ENCODE measurements around the gene PSORS1C2. TPM values are rescaled to one million over a fixed set of nuclear protein-coding genes. Genes with fewer than 3 reads are reported as not detected.

Gene PSORS1C2
- total RNA-seq, 2 experiments from 2014 or later: not detected

- CTCF ChIA-PET (ENCODE audit: unreplicated experiment): no interaction called here
- H2AFZ ChIP-seq (ENCODE audit: low read length): no peak overlapping the region
- H3K4me3 ChIP-seq (ENCODE audit: low read depth, low read length, poor library complexity, severe bottlenecking): no peak overlapping the region
- BruUV-seq (replicated peaks): no TSS peak
- intact Hi-C loops (cut with micrococcal nuclease; ENCODE audit: unreplicated experiment): no loop called here
- no peak overlapping the region for H3K4me2 ChIP-seq (ENCODE audit: low read length)
- H4K20me1 ChIP-seq (ENCODE audit: insufficient read depth, low read length): no peaks in the 10 kb centered on the region; the same call in 1 of the 2 replicates
- POLR2A ChIA-PET: no interaction called here
- no peaks in the 10 kb centered on the region for H3K9me2 ChIP-seq (ENCODE audit: insufficient read depth, low read length)
- DNase-seq (ENCODE audit: low spot score): no peak
- peaks cover 17% of the 10 kb centered on the region; the same call in 1 of the 2 replicates for H3K79me2 ChIP-seq (ENCODE audit: insufficient read depth, low read depth, low read length)
- no peak for TF ChIP-seq EZH2phosphoT487 (IDR thresholded peaks at IDR 0.05; ENCODE audit: borderline replicate concordance, low read depth, low read length)
- no peak for TF ChIP-seq CTCF (conservative IDR thresholded peaks at IDR 0.05; ENCODE audit: low read length)
- H3K36me3 ChIP-seq (ENCODE audit: insufficient read depth, low read length): peaks cover 47% of the 10 kb centered on the region
- H3K9me3 ChIP-seq (ENCODE audit: low read length): no peaks in the 10 kb centered on the region
- H3K4me1 ChIP-seq (ENCODE audit: insufficient read depth, low read length, poor library complexity, severe bottlenecking): peaks cover 47% of the 10 kb centered on the region
- H3K27ac ChIP-seq (ENCODE audit: low read depth, low read length, poor library complexity, severe bottlenecking): no peak overlapping the region
Measured at GRCh38 chr6:31161216-31162126, 22.6 kb upstream of the PSORS1C2 start.

GRCh38 chr6:31158863-31159855 is 20.3 kb upstream of the PSORS1C2 start:
- peak; percentile 53; the same call in 1 of the 2 replicates for TF ChIP-seq CTCF (conservative IDR thresholded peaks at IDR 0.05; ENCODE audit: low read length)
- no peak for TF ChIP-seq EZH2phosphoT487 (IDR thresholded peaks at IDR 0.05; ENCODE audit: borderline replicate concordance, low read depth, low read length)
- peak overlapping the region; percentile 60 for H3K27ac ChIP-seq (ENCODE audit: low read depth, low read length, poor library complexity, severe bottlenecking)
- H3K79me2 ChIP-seq (ENCODE audit: insufficient read depth, low read depth, low read length): peaks cover 17% of the 10 kb centered on the region; the same call in 1 of the 2 replicates
- peak overlapping the region; percentile 70; the same call in 1 of the 2 replicates for H2AFZ ChIP-seq (ENCODE audit: low read length)
- DNase-seq (ENCODE audit: low spot score): peak; percentile 60
- peaks cover 48% of the 10 kb centered on the region for H3K36me3 ChIP-seq (ENCODE audit: insufficient read depth, low read length)
- no peaks in the 10 kb centered on the region; the same call in 1 of the 2 replicates for H4K20me1 ChIP-seq (ENCODE audit: insufficient read depth, low read length)
- CTCF ChIA-PET (ENCODE audit: unreplicated experiment): interaction anchor here (0.5 to 1.5 kb wide), 3 partner anchors 11 to 32 kb away, joined by 3 to 4 read pairs (median 3); no protein-coding TSS in a partner anchor
- peak overlapping the region; percentile 88 for H3K4me3 ChIP-seq (ENCODE audit: low read depth, low read length, poor library complexity, severe bottlenecking)
- intact Hi-C loops (cut with micrococcal nuclease; ENCODE audit: unreplicated experiment): loop anchor here (1.0 kb wide), 1 partner anchor 31 kb away; no protein-coding TSS in a partner anchor
- TSS peak; percentile 50 for BruUV-seq (replicated peaks)
- POLR2A ChIA-PET: interaction anchor here (0.7 to 1.6 kb wide), 7 partner anchors 11 to 39 kb away, joined by 3 to 6 read pairs (median 4); no protein-coding TSS in a partner anchor
- no peaks in the 10 kb centered on the region for H3K9me2 ChIP-seq (ENCODE audit: insufficient read depth, low read length)
- H3K4me2 ChIP-seq (ENCODE audit: low read length): peak overlapping the region; percentile 99
- H3K4me1 ChIP-seq (ENCODE audit: insufficient read depth, low read length, poor library complexity, severe bottlenecking): peaks cover 31% of the 10 kb centered on the region
- H3K9me3 ChIP-seq (ENCODE audit: low read length): no peaks in the 10 kb centered on the region

All from OCI-LY7 (cell line).